ENCODE measurements around the gene AGPAT2. TPM values are rescaled to one million over a fixed set of nuclear protein-coding genes. Genes with fewer than 3 reads are reported as not detected.

Gene AGPAT2
- total RNA-seq, 1 experiment from 2014 or later, result 77.9 TPM

DNA sequence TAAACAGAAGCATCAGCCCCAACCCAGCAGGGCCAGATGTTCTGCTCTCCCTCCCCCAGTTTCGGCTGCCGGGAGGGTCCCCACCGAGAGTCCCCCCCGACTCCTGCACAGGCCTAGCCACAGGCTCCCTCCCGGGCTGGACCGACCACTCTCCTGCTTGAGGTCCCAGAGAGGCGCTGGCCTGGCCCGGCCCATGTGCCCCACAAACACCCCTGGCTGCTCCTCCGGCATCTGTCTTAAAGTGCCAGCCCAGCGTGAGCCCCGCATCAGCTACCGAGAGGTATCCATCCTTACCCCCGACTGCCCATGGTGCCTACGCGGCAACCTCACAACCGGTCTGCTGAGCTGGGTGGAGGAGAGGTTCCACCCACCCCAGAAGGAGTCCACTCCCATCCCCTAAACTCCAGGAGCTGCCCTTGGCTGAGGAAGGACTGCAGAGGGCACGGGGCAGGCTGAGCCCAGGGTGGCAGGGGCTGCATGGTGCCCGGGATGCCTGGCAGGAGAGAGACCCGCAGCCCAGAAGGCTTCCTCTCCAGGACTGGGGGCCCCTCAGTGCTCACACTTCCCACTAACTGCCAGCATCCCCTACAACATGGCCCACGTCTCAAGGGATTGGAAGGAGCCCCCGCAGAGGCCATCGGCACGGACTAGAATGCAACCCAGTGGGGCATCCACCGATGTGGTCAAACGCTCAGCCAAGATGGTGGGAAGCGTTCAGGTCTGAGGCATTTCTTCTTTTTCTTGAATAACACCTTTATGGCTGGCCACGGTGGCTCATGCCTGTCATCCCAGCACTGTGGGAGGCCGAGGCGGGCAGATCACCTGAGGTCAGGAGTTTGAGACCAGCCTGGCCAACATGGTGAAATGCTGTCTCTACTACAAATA, 40.2 kb downstream of the AGPAT2 start:
- in situ Hi-C loops (cut with HindIII; ENCODE audit: low pct_unique_long_range_greater_than_20kb, low sequenced_read_pairs) (no loop called here), intact Hi-C loops (cut with micrococcal nuclease; ENCODE audit: unreplicated experiment) (no loop called here)
- ChIA-PET POLR2A (no interaction called here), CTCF (no interaction called here)
- TF ChIP-seq POLR2AphosphoS5 (IDR thresholded peaks at IDR 0.05; ENCODE audit: low read depth, low read length) (no peak), TCF7L2 (IDR thresholded peaks at IDR 0.05; ENCODE audit: low read depth, low read length) (no peak), SIN3A (IDR thresholded peaks at IDR 0.05; ENCODE audit: borderline replicate concordance, insufficient read depth, low read depth, low read length) (no peak)
- TF ChIP-seq, protein P1, sequence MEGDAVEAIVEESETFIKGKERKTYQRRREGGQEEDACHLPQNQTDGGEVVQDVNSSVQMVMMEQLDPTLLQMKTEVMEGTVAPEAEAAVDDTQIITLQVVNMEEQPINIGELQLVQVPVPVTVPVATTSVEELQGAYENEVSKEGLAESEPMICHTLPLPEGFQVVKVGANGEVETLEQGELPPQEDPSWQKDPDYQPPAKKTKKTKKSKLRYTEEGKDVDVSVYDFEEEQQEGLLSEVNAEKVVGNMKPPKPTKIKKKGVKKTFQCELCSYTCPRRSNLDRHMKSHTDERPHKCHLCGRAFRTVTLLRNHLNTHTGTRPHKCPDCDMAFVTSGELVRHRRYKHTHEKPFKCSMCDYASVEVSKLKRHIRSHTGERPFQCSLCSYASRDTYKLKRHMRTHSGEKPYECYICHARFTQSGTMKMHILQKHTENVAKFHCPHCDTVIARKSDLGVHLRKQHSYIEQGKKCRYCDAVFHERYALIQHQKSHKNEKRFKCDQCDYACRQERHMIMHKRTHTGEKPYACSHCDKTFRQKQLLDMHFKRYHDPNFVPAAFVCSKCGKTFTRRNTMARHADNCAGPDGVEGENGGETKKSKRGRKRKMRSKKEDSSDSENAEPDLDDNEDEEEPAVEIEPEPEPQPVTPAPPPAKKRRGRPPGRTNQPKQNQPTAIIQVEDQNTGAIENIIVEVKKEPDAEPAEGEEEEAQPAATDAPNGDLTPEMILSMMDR (IDR thresholded peaks at IDR 0.05), result no peak
- TF ChIP-seq, protein P2, sequence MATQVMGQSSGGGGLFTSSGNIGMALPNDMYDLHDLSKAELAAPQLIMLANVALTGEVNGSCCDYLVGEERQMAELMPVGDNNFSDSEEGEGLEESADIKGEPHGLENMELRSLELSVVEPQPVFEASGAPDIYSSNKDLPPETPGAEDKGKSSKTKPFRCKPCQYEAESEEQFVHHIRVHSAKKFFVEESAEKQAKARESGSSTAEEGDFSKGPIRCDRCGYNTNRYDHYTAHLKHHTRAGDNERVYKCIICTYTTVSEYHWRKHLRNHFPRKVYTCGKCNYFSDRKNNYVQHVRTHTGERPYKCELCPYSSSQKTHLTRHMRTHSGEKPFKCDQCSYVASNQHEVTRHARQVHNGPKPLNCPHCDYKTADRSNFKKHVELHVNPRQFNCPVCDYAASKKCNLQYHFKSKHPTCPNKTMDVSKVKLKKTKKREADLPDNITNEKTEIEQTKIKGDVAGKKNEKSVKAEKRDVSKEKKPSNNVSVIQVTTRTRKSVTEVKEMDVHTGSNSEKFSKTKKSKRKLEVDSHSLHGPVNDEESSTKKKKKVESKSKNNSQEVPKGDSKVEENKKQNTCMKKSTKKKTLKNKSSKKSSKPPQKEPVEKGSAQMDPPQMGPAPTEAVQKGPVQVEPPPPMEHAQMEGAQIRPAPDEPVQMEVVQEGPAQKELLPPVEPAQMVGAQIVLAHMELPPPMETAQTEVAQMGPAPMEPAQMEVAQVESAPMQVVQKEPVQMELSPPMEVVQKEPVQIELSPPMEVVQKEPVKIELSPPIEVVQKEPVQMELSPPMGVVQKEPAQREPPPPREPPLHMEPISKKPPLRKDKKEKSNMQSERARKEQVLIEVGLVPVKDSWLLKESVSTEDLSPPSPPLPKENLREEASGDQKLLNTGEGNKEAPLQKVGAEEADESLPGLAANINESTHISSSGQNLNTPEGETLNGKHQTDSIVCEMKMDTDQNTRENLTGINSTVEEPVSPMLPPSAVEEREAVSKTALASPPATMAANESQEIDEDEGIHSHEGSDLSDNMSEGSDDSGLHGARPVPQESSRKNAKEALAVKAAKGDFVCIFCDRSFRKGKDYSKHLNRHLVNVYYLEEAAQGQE (IDR thresholded peaks at IDR 0.05; ENCODE audit: insufficient read depth in 1 of 2, low read depth in 2 of 2, low read length in 1 of 2), result no peak
- Histone ChIP-seq H3K4me1 (ENCODE audit: control insufficient read depth, insufficient read depth, low read length) (no peaks in the 10 kb centered on the region; the same call in 1 of the 2 replicates), H3K9me3 (ENCODE audit: control insufficient read depth, insufficient read depth, low read depth, low read length) (no peaks in the 10 kb centered on the region), H3K4me3 (ENCODE audit: low read depth in 2 of 2, low read length in 2 of 2) (no peak overlapping the region), H3K36me3 (ENCODE audit: control insufficient read depth, insufficient read depth, low read length) (no peaks in the 10 kb centered on the region), H3K27ac (ENCODE audit: low read length) (no peak overlapping the region), H3K27me3 (ENCODE audit: control insufficient read depth, insufficient read depth, low read length) (no peaks in the 10 kb centered on the region)
- no peak for ATAC-seq
- DNase-seq (ENCODE audit: low read depth, low spot score), result no peak
- BruUV-seq (replicated peaks), result no TSS peak

DNA sequence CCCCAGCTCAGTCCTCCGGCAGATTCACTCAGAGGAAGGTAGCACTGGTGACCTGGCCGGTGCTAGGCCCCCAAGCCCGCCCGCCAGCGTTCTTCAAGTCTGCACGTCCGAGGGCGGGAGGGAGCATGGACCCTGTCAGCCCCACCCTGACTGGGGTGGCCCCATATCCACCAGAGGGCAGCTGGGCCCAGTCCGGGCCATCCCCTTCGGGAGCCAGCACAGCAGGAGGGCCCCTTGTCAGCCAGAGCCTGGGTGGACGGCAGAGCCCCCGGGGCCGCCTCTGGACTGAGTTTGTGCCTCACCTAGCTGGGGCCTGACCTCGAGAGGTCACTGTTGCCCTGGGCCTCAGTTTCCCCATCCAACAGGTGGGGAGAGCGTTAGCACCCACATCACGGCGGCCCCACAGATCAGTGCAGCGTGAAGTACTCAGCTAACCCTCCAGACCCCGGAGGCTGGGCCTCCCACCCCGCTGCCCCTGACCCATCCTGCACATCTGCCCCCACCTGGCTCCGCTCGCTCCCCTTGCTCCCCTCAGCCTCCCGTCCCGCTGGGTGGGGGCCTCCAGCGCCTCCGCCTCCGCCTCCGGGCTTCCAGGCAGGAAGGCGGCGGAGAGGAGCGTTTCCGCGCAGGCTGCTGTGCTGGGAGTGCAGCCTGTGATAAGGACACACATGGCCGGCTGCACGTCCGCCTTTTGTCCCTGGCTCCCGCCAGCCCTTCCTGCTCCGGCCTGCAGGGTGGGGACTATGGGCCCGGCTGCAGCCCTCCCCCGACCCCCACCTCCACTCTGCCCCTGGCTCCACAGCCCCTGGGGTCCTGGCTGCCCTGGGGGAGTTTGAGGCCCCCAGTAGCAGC, 41.1 kb downstream of the AGPAT2 start:
- BruUV-seq (replicated peaks), result no TSS peak
- H3K27ac ChIP-seq (ENCODE audit: low read length), result no peak overlapping the region
- TF ChIP-seq, protein P1 (IDR thresholded peaks at IDR 0.05), result no peak
- TF ChIP-seq, protein P2 (IDR thresholded peaks at IDR 0.05; ENCODE audit: insufficient read depth in 1 of 2, low read depth in 2 of 2, low read length in 1 of 2), result no peak
- no peak for TF ChIP-seq TCF7L2 (IDR thresholded peaks at IDR 0.05; ENCODE audit: low read depth, low read length)
- TF ChIP-seq SIN3A (IDR thresholded peaks at IDR 0.05; ENCODE audit: borderline replicate concordance, insufficient read depth, low read depth, low read length), result no peak
- no peak for TF ChIP-seq POLR2AphosphoS5 (IDR thresholded peaks at IDR 0.05; ENCODE audit: low read depth, low read length)
- ChIA-PET CTCF (no interaction called here), POLR2A (no interaction called here)
- H3K36me3 ChIP-seq (ENCODE audit: control insufficient read depth, insufficient read depth, low read length), result no peaks in the 10 kb centered on the region
- no peak for DNase-seq (ENCODE audit: low read depth, low spot score)
- H3K27me3 ChIP-seq (ENCODE audit: control insufficient read depth, insufficient read depth, low read length), result no peaks in the 10 kb centered on the region
- no peaks in the 10 kb centered on the region; the same call in 1 of the 2 replicates for H3K4me1 ChIP-seq (ENCODE audit: control insufficient read depth, insufficient read depth, low read length)
- intact Hi-C loops (cut with micrococcal nuclease; ENCODE audit: unreplicated experiment) (no loop called here), in situ Hi-C loops (cut with HindIII; ENCODE audit: low pct_unique_long_range_greater_than_20kb, low sequenced_read_pairs) (no loop called here)
- no peak overlapping the region for H3K4me3 ChIP-seq (ENCODE audit: low read depth in 2 of 2, low read length in 2 of 2)
- no peaks in the 10 kb centered on the region for H3K9me3 ChIP-seq (ENCODE audit: control insufficient read depth, insufficient read depth, low read depth, low read length)
- ATAC-seq, result no peak
